ENCODE data around the gene BTG3.

DNA sequence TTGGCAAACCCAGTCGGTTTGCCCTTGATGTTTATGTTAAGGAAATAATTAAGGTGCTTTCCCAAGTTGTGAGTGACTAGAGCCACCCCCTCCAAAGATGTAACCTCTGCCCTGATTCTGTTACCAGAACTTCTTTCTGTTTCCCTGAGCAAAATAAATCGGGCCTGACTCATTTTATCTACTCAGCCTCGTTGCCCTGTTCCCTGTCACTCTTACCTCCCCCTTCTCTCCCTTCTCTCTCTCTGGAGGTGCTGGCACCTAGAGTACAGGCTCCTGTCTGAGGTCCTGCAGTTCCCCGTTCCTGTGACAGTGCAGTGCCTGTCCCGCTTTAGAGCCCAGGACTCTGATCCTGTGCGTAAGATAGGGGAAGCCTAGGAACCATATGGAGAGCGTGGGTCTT lies 64.4 kb downstream of the BTG3 start:
- TF ChIP-seq, protein P1, sequence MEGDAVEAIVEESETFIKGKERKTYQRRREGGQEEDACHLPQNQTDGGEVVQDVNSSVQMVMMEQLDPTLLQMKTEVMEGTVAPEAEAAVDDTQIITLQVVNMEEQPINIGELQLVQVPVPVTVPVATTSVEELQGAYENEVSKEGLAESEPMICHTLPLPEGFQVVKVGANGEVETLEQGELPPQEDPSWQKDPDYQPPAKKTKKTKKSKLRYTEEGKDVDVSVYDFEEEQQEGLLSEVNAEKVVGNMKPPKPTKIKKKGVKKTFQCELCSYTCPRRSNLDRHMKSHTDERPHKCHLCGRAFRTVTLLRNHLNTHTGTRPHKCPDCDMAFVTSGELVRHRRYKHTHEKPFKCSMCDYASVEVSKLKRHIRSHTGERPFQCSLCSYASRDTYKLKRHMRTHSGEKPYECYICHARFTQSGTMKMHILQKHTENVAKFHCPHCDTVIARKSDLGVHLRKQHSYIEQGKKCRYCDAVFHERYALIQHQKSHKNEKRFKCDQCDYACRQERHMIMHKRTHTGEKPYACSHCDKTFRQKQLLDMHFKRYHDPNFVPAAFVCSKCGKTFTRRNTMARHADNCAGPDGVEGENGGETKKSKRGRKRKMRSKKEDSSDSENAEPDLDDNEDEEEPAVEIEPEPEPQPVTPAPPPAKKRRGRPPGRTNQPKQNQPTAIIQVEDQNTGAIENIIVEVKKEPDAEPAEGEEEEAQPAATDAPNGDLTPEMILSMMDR (IDR thresholded peaks at IDR 0.05), result no peak
- TF ChIP-seq POLR2A (IDR thresholded peaks at IDR 0.05), result no peak
- TF ChIP-seq POLR2AphosphoS5 (IDR thresholded peaks at IDR 0.05), result no peak
- no peak for TF ChIP-seq EP300 (IDR thresholded peaks at IDR 0.05)
